CD4-positive, alpha-beta T cell treated with Interleukin-6 for 4 hours (primary cell): ENCODE measurements around the gene NRG2.

Source experiments
- DNase-seq: peaks from one replicate; pipeline ENCODE4 v3.0.0-alpha.2; 2020; ENCODE audit warnings: mixed read lengths

The NRG2 gene

DNA sequence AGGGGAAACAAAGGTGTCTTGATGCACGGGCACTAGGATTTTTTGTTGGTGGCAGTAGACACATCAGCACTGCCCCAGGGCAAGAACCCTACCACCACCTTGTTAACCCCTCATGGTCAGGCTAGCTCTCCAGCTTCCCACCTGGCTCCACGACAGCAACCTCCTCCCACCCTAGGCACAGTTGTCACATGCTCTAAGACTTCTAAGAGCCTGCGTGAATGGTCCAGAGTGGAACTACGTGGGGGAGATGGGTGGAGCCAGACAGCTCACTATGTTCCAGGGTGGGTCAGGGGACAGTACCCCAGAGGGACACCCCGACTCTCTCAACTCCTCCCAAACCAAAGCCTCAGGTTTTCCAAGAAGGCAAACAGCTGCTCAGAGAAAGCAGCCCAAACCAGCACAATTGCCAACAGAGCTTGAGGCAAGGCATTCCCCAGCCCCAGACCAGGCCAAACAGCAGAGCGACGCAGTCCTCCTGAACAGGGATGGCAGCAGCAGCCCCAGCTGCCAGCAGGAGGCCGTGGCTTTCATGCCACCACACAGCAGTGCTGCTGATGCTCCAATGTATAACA, 78.0 kb downstream of the NRG2 start:
- no peak for DNase-seq

DNA sequence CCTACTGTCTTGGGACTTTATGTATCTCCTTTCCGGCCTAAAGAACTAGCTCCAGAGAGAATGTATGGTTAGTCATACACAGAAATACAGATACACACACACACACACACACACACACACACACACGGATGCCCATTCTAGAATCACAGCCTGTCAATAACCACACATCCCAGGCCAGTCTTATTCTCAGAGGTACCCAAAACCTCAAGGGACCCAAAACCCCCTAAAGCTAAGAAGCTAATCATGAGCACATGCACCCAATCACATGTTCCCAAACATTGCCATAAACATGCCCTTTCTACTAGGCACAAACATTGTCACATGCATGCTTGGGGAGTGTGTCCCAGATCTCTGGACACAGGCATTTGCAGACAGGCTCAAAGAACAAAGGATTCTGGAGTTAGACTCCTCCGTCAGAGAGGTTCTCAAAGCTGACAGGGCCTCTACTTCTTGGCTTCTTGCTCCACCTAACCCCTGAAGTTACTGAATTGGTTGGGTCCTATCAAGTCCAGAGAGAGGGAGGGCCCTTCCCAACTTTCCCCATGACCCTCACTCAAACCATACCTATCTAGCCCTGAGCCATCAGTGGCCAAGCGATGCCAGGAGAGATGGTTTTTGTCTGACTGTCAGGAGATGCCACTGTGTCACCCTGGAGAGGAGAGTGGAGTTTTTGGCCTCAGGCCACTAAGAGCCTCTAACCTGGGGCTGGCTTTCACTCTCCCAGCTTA, 78.7 kb downstream of the NRG2 start:
- no peak for DNase-seq

DNA sequence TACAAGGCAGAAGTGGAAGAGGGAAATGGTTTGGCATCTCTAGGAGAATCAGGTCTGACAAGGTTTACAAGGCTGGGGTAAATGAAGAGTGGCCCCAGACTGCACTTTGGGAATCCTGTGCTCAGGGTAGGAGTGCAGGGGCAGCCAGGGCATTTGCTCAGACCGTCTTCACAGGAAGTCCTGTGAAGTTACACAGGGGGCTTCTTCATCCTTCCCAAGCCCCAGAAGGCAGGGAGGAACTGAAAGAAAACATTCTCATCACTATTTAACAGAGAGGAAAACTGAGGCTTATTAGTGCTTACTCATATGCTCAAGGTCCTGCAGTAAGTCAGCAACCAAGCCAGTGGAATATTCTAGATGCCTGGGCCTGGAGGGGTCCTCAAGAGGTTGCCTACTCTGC, 80.7 kb downstream of the NRG2 start:
- no peak for DNase-seq

DNA sequence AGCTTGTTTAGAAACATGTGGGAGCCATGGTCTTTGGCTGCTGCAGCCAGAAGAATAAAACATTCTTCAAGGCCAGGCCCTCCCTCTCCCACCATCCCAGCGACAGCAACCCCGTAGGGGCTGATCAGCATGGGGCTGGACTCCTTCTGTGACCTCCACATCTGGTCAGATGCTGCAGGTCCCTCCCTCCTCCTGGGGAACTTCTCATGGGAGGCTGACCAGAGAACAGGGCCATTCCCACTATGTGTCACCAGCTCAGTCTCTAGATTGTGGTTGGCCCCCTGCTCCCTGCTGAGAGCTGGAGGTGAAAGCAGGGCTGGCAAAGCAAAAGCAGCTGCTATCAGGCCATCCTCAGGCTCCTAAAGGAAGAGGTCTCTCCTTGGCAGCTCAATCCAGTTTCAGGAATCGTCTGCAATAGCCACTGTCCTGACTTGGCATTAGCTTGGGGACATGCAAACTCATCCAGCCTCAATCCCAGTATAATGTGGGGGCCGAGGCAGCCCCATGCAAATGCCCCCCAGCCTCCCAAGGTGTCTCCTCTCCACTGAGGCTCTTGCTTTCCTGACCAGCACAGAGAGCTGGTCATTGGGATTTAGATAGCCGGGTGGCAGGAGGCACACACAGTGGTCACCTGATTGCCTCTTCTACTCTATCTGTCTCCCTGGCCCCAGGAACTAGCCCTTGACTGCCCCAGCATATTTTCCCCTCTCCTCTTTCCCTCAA, 81.5 kb downstream of the NRG2 start:
- DNase-seq = no peak

DNA sequence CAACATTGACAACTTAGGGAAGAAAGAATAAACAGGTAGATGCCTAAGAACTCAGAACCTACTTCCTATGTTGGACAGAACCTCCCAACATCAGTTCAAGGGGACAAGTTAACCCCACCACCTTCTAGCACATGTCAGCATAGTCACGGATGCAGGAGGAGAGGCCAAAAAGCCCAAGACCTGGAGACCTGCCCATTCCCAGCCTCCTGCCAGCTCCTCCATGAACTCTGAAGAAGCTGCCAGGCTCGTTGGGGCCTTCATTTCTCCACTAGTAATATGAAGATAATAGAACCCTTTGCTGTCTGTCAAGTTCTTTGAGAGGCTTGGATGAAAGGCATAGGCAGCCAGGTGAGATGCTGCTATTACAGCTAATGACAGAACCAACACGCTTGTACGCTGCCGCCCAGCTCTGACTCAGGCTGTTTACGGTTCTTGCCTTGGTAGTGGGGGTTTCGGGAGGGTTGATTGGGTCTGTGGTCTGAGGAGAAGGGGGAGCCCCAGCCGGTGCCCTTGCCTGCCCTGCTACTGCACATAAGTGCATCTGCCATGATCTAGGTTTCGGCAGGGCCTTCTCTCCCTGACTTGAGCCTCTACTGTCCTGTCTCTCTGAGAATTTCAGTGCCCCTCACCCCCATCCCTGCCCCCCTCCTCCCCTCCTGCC, 82.2 kb downstream of the NRG2 start:
- DNase-seq = no peak

DNA sequence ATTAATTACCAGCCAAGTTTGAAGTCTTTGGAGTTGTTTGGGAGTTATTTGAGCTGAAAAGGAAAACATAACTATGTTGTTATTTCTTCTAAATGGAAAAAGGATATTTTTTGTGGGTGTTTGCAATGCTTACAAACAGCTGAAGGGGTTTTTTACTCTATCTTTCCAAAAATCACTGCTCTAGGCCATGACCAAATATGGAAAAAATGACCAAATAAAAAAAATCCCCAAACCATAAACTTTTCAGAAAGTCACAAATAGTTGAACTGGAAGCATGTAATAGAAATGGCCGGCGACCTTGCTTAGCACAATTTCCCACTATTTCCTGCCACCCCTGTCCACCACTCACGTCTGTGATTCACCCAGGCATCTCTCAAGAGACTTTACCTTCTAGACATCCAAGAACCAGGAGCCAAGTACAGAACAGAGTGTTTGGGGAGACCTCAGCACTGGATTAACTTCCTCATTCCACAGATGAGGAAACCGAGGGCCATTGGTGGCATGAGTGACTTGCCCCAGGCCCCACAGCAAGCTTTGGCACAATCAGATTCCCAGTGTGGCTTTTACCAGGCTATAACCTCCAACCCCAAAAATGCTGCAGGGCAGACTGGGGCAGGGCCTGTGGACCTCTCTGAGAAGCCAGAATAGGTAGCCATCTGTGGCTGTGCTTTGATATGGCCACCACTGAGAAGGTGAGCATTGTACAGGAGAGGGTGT, 84.5 kb downstream of the NRG2 start:
- DNase-seq = no peak

DNA sequence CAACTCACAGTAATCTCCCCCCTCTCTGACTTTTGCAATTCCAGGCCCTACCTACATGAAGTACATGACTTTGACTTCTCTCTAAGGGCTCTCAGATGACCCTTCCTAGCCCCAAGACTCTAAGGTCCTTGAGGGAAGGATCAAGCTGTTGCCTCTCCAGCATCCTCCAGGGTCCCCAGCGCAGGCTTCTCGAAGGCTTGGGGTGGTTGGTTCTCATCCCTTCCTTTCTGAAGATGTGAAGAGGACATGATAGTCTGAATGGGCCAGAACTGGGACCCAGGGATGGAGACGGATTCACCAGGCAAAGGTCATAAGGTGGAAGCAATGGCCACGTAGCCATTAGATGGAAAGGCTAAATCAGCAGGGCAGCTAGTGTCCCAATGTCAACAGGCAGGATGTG, 86.8 kb downstream of the NRG2 start:
- DNase-seq = no peak

DNA sequence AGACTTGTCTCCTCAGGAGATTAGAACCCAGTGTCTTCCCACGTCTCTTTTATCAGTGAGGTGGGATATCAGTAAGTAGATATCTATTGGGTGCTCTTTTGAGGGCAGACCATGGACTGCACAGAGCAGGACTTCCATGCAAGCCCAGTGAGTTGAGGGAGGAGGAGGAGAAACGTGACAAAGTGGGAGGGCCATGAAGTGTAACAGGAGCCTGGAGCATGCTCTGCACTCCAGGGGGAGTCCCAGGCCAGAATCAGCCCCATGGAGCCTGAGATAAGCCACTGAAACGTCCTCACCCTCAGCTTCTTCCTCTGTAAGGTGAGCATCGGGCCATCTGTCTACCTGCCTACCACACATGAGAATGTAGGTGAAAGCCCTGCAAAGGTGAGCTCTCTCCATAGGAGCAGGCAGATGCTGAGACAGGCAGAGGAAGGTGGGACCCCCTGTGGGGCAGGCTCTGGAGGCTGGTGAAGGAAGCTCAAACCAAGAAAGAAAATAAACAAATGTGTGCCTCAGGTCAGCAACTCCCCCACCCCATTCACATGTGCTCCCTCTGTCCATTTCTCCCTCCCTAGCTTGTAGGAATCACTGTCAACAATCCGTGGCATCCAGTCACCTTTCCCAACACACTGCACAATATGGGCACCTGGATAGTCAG, 87.4 kb downstream of the NRG2 start:
- DNase-seq = no peak

DNA sequence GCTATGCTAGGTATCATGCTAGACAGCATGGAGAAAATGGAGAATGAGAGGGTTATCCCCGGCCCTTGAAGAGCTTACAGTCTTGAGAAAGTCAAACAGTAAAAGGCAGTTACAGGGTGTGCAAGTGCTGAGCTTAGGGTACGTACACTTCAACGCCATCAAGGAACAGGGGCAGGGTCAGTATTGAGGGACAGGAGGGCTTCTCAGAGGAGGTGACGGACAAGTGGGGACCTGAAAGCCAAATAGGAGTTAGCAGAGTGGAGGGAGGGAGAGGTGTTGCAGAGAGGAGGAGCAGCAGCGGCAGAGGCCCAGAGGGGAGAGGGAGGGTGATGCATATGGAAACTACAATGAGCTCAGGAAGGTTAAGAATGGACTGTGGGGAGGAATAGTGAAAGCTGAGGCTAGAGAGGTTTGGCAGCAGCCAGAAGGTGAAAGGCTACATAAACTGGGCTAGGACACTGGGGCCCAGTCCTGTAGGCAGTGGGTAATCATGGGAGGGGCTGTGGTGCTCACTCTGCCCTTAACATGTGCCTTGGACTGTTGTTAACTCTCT, 88.0 kb downstream of the NRG2 start:
- DNase-seq = no peak

DNA sequence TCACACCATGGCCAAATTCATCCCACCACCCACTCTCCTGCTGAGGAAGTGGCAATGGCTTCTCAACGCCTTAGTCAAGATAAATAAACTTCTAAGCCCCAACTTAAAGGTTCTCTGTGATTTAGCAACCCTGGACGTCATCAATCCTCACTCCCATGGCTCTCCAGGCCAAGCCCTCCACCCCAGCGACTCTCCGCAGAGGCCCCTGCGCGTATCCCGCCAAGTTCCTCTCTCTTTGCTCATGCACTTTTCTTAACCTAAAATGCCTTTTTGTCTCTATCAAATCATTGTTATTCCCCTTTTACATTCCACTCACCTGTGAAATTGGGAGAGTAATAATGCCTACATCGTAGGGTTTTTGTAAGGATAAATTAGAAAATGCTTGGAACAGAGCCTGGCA, 88.6 kb downstream of the NRG2 start:
- DNase-seq = no peak

DNA sequence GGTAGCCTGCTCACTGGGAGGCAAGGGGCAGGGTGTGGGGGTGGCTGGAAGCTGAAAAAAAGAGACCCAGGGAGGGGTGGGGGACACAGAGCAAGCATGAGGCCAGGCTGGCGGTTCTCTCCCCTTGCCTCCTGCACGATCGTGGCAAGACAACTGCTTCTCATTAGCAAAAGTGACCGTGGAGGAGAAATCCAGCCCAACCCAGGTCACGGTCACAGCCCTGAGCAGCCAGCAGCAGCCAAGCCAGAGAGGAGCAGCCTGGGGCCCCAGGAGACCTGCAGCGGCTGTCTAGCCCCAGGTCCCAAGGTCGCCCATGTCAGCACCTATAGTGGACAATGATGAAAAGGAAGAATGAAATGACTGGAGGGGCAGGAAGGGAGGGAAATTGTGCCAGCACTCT, 89.1 kb downstream of the NRG2 start:
- no peak for DNase-seq

DNA sequence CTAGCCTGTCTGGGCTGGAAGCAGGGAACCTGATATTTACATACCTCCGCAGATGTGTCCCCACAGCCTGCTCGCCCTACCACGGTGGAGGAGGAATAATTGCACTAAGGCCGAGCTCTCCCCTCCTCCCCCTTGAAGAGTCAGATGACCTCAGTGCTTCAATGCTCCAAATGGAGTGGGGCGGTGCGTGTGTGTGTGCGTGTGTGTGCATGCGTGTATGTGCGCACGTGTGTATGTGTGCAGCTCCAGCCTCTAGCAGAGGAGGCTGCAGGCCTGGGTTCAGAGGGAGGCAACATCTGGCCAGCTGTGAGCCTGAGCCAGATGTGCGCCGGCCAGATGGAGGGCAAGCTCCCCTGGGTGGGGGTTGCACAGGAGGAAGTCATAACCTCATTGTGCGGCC, 90.5 kb downstream of the NRG2 start:
- no peak for DNase-seq

DNA sequence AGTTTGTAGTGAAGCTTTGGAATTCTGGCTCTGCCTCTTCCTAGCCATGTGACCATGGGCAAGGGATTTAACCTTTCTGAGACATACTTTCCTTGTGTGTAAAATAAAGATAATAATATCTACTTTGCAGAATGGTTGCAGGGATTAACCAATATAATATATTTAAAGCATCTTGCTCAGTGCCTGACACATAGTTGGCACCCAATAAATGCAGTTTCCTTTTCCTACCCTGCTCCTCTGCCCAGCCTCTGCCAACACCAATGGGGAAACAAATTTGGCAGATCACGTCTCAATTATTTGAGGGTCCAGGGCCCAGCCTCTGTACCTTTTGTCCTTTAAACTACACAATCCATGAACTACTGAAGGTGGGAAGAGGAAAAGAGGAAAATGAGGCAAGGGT, 91.1 kb downstream of the NRG2 start:
- DNase-seq = no peak

DNA sequence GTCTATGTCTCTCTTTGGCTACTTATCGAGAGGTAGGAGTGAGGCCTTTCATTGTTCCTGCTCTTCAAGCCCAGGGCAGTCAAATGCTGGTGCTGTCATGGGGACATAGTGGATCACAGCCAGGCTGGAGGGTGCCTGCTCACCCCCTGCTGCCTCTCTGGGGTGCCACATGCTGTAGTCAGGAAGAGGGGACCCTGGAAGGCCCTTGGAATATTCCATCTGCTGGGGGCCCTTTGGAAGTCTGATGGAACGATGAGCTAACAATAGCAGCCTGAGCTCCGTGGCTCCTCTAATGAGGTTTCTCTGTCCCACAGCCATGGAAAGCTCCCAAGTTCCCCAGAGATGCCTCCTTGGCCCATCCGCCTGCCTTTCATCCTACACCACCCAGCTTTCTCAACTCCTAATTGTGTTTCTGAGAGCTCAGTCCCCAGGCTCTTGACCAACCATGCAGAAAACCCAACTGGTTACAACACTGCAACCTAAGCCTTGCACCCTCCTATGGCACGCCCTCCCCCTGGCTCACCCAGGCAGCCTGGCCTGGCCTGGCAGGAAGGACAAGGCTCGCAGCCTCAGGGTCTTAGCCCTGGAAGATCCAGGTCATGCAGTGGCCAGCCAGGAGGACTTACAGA, 91.7 kb downstream of the NRG2 start:
- DNase-seq = no peak

DNA sequence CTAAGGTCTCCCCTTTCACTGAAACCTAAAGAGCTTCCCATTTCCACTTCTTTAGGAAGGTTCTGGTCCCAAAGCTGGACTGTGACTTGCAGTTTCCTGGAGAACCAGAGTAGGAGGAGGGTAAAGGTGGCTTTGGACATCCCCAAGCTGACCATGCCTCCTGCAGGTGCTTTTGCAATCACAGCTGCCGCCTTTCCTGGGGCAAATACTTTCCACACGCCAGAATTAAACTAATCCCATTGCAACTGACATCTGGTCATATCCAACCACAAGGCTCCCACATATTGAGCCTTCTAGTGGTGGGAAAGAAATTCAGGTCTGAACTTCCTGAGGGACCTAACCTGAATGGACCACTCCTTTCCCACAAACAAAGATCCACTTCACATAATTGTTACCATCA, 92.7 kb downstream of the NRG2 start:
- DNase-seq = no peak

DNA sequence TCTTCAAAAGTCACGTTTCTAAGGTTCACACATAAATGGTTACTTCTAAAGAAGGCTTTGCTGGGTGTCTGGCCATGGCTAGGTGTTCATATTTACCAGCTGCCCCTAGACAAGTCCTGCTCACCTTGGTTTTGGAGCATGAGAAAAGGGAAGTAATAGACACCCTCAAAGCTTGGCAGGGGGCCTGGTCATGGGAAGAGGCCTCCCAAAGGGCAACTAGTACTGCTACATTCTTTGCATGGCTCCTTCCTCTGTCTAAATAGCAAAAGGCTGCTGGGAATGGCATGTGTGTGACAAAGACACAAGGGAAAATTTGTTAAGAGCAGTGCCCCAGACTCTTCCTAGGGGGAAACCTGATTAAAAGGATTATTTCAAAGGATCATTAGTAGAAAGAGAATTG, 93.4 kb downstream of the NRG2 start:
- DNase-seq = no peak

DNA sequence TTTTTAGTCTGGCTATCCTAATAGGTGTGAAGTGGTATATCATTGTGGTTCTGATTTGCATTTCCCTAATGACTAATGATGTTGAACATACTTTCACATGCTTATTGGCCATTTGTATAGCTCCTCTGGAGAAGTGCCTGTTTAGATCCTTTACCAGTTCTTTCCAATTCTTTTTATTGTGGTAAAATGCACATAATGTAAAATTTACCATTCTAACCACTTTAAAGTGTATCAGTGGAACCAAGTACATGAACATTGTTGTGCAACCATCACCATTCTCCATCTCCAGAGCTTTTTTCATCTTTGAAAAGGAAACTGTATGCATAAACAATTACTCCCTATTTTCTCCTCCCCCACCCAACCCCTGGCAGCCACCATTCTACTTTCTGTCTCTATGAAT, 95.4 kb downstream of the NRG2 start:
- DNase-seq = no peak

DNA sequence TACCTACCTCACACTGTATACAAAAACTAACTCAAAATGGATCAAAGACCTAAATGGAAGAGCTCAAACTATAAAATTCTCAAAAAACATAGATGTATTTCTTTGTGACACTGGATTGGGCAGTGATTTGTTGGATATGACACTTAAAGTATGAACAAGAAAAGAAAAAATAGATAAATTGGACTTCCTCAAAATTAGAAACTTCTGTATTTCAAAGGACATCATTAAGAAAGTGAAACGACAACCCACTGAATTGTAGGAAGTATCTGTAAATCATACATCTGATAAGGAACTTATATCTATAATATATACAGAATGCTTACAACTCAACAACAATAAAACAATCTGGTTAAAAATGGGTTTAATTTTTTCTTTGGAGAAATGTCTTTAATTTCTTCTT, 96.7 kb downstream of the NRG2 start:
- DNase-seq = no peak

DNA sequence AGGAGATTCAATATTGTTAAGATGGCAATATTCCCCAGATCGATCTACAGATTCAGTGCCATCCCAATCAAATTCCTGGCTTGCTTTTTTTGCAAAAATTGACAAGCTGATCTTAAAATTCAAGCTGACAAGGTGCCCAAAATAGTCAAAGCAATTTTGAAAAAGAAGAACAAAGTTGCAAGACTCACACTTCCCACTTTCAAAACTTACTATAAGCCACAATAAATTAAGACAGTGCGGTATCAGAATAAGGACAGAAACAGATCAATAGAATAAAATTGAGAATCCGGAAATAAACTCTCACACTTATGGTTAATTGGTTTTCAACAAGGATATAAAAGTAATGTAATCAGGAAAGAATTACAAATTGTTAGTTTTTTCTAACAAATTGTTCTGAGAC, 97.1 kb downstream of the NRG2 start:
- no peak for DNase-seq

DNA sequence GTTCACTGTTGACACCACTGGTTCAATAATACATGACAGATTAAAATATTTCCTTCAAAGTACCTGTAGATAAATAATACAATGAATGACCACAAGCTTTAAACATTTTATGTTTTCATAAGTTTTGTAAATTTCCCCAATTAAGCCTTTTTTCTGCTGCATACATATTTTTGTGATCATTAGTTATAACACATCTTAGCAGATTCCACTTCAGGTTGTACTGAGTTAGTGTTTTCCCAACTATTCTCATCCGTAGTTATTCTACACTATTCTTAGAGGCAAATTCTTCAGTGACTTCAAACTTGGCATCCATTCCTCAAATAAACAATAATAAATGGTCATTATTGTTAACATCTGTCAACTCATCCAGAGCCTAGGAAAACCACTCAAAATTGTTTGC, 100.9 kb downstream of the NRG2 start:
- DNase-seq = no peak

DNA sequence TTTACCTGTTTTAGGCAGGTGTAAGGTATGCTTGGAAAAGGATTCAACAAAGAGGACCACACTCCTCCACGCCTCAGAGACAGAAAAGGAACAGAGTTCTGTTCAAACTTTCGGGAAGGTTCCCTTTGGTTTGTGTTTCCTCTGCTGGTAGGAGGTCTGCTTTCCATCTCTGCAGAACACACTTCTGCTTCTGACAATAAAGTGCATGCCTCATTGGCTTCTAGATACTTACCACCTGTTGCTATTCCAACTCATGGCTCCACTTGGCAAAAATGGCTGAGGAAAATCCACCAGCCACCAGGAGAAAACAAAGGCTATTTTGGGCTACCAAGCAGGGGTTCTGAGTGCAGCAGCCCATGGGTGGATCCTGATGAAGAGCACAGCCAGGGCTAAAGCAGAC, 112.7 kb downstream of the NRG2 start:
- no peak for DNase-seq
